Amygdala (tissue), 56 donors: ENCODE measurements around the gene LMAN2.
"Not testable (repeated sequence)": the region's sequence is repeated elsewhere in the genome, so short reads cannot be mapped to it uniquely, and the experiment has no call there.

ENCODE experiments used
- DNase-seq, 56 donors: peaks; one replicate each; lab custom pipeline; 2025; lab: John Stamatoyannopoulos, UW

The LMAN2 gene

GRCh38 chr5:177380805-177381126 lies 29.3 kb upstream of the LMAN2 start:
- DNase-seq: no peak

- peak in 2 of 56 donors; percentile 19 to 27 for DNase-seq
Observed at GRCh38 chr5:177378884-177379883, 27.7 kb upstream of the LMAN2 start.

- no peak for DNase-seq
Observed at GRCh38 chr5:177377851-177378776, 26.6 kb upstream of the LMAN2 start.

- DNase-seq: peak in 1 of 56 donors; percentile 10
Observed at GRCh38 chr5:177376107-177376506, 24.6 kb upstream of the LMAN2 start.

GRCh38 chr5:177375516-177375915 lies 24.0 kb upstream of the LMAN2 start:
- not testable (repeated sequence) for DNase-seq

- no peak for DNase-seq
Observed at GRCh38 chr5:177374211-177374610, 22.7 kb upstream of the LMAN2 start.

GRCh38 chr5:177373806-177374205 lies 22.3 kb upstream of the LMAN2 start:
- DNase-seq: no peak

GRCh38 chr5:177372910-177373309 lies 21.4 kb upstream of the LMAN2 start:
- DNase-seq: no peak

- no peak for DNase-seq
Observed at GRCh38 chr5:177372034-177372896, 20.8 kb upstream of the LMAN2 start.

GRCh38 chr5:177371120-177372033 lies 19.9 kb upstream of the LMAN2 start:
- no peak for DNase-seq

GRCh38 chr5:177370488-177371119 lies 19.1 kb upstream of the LMAN2 start:
- DNase-seq: peak in 24 of 56 donors; percentile 11 to 67 (median 40)

GRCh38 chr5:177369645-177370440 lies 18.4 kb upstream of the LMAN2 start:
- DNase-seq: peak in 3 of 56 donors; percentile 15 to 23 (median 19)

- DNase-seq: no peak
Observed at GRCh38 chr5:177368869-177369644, 17.6 kb upstream of the LMAN2 start.

GRCh38 chr5:177367981-177368868 lies 16.8 kb upstream of the LMAN2 start:
- DNase-seq: no peak

GRCh38 chr5:177367323-177367848 lies 15.9 kb upstream of the LMAN2 start:
- no peak for DNase-seq
